Brain microvascular endothelial cell (primary cell): ENCODE data around the gene C12orf75.
"Not testable (repeated sequence)": the region's sequence is repeated elsewhere in the genome, so short reads cannot be mapped to it uniquely, and the experiment has no call there.

Experiments used
- DNase-seq: peaks from one replicate; pipeline ENCODE4 v3.0.0-alpha.2; 2020
- H3K27ac ChIP-seq: fragments of 250-450 bp; sonication (Bioruptor Pico); 2 replicates; pipeline ENCODE4 v1.5.1; 2020; ENCODE audit warnings: mild to moderate bottlenecking, moderate library complexity
- H3K27me3 ChIP-seq: fragments of 250-450 bp; sonication (Bioruptor Pico); replicated peaks from 2 replicates; pipeline ENCODE4 v1.5.1; 2020; ENCODE audit warnings: mild to moderate bottlenecking
- H3K36me3 ChIP-seq: fragments of 250-450 bp; sonication (Bioruptor Pico); replicated peaks from 2 replicates; pipeline ENCODE4 v1.5.1; 2020; ENCODE audit warnings: mild to moderate bottlenecking
- H3K4me3 ChIP-seq: 2 replicates; pipeline ENCODE4 v1.5.1; 2011; ENCODE audit warnings: low read depth, mild to moderate bottlenecking, control low read depth, low read length, moderate library complexity
- CTCF ChIP-seq: IDR thresholded peaks from 2 replicates; pipeline ENCODE4 v1.5.1; 2011; ENCODE audit warnings: low read depth, mild to moderate bottlenecking, moderate library complexity, low read length, control low read depth, inconsistent platforms; ENCODE audit errors: missing control alignments
- in situ Hi-C: cut with HindIII; loops from 2 replicates; pipeline ENCODE4 v1.10.0; 2017; ENCODE audit warnings: low sequenced_read_pairs, low pct_ligation_motif_present

The C12orf75 gene

GRCh38 chr12:105338966-105339365 lies 8.5 kb downstream of the C12orf75 start:
- no peak for TF ChIP-seq CTCF
- DNase-seq: no peak
- no peaks in the 10 kb centered on the region for H3K27me3 ChIP-seq
- in situ Hi-C loops: no loop called here
- no peaks in the 10 kb centered on the region for H3K36me3 ChIP-seq
- no peak overlapping the region for H3K4me3 ChIP-seq
- H3K27ac ChIP-seq: no peak overlapping the region

GRCh38 chr12:105341010-105341409 lies 10.5 kb downstream of the C12orf75 start:
- Histone ChIP-seq H3K4me3 (no peak overlapping the region), H3K27me3 (no peaks in the 10 kb centered on the region), H3K27ac (no peak overlapping the region), H3K36me3 (no peaks in the 10 kb centered on the region)
- no peak for DNase-seq
- no peak for TF ChIP-seq CTCF
- in situ Hi-C loops: no loop called here

- H3K4me3 ChIP-seq, H3K36me3 ChIP-seq, in situ Hi-C loops, H3K27me3 ChIP-seq, DNase-seq, H3K27ac ChIP-seq: not testable (repeated sequence)
Measured at GRCh38 chr12:105341620-105342019, 11.1 kb downstream of the C12orf75 start.

- Histone ChIP-seq H3K27me3 (no peaks in the 10 kb centered on the region), H3K36me3 (no peaks in the 10 kb centered on the region), H3K27ac (no peak overlapping the region), H3K4me3 (no peak overlapping the region)
- DNase-seq: no peak
- no peak for TF ChIP-seq CTCF
- in situ Hi-C loops: no loop called here
Measured at GRCh38 chr12:105342464-105342863, 12.0 kb downstream of the C12orf75 start.

- Histone ChIP-seq H3K27me3 (no peaks in the 10 kb centered on the region), H3K27ac (no peak overlapping the region), H3K36me3 (no peaks in the 10 kb centered on the region), H3K4me3 (no peak overlapping the region)
- in situ Hi-C loops: no loop called here
- TF ChIP-seq CTCF: no peak
- DNase-seq: no peak
Measured at GRCh38 chr12:105343836-105344235, 13.3 kb downstream of the C12orf75 start.

GRCh38 chr12:105347499-105347898 lies 17.0 kb downstream of the C12orf75 start:
- in situ Hi-C loops: no loop called here
- DNase-seq: no peak
- TF ChIP-seq CTCF: no peak
- H3K36me3 ChIP-seq: no peaks in the 10 kb centered on the region
- no peaks in the 10 kb centered on the region for H3K27me3 ChIP-seq
- H3K27ac ChIP-seq: no peak overlapping the region
- H3K4me3 ChIP-seq: no peak overlapping the region
